8988T (cell line): Measurements from ENCODE around the gene SHISA8.
"Not testable (repeated sequence)": the region's sequence is repeated elsewhere in the genome, so short reads cannot be mapped to it uniquely, and the experiment has no call there.

Experiments
- DNase-seq: peaks from one replicate; pipeline ENCODE4 v3.0.0; 2011

Gene SHISA8

DNA sequence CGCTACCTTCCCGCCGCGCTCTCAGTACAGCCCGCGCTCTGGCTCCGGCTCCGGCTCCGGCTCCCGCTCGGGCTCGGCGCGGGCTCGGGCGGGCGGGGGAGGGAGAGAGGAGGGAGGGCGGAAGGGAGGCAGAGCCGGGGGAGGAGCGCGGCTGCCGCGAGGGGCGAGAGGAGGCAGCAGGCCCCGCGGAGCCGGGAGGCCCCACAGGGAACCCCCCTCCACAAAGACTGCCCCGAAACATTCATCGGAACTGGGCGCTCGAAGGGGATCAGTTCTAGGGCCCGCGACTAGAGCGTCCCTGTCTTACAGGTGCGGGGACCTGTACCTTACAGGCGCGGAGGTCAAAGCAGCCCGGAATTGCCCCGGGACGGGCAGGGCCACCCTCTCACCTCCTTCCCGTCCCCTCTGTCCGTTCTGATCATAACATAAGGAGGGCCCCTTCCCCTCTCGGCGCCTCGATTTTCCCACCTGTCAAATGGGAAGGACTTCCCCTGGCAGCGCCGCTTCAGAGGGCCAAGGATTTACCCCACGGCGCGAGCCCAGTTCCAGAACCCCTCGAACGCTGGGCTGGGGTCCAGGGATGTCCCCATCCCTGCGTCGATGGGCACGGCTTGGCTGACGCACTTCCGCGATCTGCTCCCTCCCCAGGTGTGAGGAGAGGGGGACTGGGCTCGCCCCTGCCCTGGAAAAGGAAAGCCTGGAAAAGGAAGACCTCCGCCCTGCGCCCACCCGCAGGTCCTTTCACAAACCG is at the start of gene SHISA8:
SHISA8 (minus strand) TSS at position 40 of the 751 bp plus-strand sequence. CDS start 407 bp downstream, outside the sequence.
- DNase-seq, result peak; percentile 70

DNA sequence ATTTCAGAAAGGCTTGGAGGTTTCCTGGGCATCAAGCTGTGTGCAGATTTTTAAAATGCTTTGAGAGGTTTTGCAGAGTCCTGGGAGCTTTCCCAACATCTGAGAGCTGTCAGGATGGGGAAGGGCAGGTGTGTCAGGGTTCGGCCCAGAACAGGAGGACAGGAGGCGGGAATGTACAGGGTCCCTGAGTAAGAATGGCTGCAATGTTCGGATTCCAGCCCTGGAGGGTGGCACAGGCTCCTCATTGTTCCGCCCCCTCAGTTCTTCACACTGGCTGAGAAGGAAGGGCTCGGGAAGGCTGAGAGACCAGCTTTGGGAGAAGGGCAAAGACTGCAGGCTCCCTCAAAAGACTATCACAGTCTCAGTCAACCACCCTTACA is 49.2 kb upstream of the SHISA8 start:
- DNase-seq, result no peak

DNA sequence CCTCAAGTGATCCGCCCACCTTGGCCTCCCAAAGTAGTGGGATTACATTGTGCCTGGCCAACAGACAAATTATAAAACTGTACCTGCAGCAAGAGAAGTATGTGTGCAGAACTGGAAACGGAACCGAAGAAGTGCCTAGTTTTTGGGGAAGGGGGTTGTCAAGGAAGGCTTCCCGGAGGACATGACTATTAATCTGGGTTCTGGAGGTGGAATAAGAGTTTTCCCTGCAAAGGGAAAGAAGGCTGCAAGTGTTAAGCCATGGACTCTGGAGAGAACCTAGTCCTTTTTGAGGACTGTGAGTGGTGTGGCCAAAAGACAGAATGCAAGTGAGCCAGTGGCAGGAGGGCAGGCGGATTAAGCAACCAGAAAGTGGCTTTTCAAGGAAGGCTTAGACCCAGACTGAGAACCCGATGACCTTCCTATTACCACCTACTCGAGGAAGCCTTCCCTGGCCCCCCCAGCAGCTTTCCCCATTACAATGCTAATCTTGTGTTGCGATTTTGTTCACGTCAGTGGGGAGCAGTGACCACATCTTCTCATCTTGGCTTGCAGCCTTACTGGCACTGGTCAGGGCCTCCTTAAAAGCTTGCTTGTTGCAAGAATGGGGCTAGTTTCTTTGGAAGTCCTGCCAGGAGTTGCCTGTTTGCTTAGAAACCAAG is 48.7 kb upstream of the SHISA8 start:
- DNase-seq, result no peak

DNA sequence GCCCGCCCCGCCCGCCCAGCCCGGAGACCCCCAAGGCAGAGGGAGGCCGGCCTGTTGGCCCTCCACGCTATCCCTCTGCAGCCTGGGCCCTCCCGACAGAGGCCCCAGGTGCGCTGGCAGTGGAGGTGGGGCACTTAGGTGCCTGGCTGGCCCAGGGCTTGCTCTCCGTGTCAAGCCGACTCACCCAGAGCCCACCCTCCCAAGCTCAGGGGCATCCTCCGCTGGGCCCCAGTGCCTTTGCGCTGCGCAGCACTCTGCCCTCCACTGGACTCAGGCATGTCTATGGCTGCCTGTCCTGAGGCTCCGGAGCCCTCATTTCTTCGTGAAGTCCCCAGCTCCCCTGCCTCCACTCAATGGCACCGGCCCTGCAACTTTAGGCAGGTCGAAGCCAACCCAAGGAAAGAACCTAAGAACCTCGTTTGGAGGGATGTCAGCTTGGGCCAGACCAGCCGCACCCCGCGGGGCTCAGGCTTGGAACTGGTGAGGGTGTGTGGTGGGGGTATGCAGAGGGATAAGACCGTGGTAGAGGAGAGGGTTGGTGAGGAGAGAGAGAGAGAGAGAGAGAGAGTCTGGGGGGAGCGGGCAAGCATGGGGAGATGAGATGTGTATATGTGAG is 43.2 kb upstream of the SHISA8 start:
- DNase-seq, result no peak

DNA sequence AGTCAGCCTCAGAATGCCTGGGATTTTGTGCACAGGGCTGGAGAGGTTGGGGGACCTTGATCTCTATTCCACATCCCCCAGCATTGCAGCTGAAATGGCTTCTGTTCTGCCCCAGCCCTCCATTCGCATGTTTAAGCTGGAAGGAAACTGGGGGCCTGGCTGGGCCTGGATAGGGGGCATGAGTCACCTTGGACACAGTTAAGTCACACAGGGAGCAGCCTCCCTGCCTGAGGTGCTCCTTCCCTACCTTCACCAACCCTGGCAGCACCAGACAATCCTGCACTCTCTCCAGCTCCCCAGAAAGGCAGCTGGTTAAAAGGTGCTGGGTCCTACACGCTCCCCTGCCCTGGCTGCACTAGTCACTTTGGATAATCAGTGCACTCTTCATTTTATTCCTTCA is 37.8 kb upstream of the SHISA8 start:
- no peak for DNase-seq

DNA sequence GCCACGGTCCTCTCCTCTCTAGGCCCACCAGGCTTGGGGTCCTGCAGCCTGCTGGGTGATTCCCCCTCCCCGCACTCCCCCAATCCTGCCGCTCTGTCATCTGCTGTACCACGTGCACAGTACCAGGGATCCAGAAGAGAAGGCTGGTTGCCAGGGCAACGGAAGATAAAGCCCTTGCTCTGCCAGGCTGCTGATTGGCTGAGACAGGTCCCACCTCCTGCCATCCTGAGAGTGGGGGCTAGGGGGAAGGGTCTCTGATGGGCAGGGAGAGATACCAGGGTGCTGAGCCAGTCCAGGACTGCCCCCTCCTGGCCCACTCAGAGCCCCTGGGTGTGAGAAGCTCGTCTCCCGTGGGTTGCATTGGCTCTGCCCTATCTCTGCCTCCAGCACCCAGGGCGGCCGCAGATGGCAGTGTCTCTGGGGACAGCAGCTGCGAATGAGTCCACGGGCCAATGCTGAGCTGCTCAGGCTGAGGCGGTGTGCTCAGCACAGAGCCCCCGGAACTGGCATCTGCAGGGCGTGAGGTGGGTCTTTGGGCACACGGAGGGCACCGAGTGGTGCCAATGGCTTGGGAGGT is 37.1 kb upstream of the SHISA8 start, which contains the start of gene SMIM45:
SMIM45 (plus strand) TSS at position 253 of the 577 bp plus-strand sequence.
- no peak for DNase-seq

DNA sequence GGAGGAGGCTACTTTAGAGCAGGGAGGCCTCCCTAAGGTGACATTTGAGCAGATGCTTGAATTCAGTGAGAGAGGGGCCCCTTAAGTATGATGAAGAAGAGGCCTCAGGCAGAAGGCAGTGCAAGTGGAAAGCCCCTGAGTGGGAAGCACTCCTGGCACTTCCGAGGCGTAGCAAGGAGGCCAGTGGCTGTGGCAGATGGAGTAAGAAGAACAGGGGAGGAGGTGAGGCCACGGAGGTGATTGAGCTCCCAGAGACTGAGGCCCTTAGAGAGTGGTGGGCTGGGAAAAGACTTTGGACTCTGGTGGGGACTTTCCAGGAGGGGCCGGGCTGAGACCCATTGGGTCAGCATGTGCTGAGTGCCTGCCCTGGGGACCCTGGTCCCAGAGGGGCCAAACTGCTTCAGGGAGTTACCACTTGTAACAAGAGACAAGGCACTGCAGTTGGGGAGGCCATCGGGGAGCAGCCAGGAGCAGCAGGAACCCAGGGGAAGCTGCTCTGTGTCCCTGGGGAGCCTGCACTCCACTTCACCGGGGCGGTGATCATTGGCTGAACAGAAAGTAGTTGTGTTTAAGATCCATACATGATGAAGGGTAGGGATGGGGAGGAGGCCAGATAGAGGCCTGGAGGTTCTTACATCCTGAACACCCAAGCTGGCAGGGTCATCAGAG is 34.6 kb upstream of the SHISA8 start:
- no peak for DNase-seq

DNA sequence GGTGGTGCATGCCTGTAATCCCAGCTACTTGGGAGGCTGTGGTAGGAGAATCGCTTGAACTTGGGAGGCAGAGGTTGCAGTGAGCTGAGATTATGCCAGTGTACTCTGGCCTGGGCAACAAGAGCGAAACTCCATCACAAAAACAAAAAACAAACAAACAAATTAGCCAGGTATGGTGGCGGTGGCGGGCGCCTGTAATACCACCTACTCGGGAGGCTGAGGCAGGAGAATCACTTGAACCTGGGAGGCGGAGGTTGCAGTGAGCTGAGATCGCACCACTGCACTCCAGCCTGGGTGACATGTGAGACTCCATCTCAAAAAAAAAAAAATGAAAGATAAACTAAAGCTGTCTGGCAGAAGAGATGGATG is 34.0 kb upstream of the SHISA8 start:
- DNase-seq, result not testable (repeated sequence)

DNA sequence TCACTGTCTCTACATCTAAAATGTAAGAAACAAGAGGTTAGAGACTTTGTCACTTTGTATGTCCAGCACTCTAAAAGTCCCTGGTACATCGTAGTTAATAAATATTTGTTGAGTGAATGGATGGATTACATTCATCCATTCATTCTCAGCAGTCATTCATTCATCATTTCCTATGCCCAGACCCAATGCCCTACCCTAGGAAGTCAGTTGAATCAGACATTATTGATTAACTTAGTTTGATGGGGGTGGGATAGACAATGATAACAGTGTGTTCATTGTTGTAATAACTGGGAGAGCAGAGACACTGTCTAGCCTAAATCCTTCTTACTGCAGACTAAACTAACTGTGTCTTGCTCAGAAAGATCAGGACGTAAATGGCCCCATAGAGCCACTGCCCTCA is 33.3 kb upstream of the SHISA8 start:
- no peak for DNase-seq

DNA sequence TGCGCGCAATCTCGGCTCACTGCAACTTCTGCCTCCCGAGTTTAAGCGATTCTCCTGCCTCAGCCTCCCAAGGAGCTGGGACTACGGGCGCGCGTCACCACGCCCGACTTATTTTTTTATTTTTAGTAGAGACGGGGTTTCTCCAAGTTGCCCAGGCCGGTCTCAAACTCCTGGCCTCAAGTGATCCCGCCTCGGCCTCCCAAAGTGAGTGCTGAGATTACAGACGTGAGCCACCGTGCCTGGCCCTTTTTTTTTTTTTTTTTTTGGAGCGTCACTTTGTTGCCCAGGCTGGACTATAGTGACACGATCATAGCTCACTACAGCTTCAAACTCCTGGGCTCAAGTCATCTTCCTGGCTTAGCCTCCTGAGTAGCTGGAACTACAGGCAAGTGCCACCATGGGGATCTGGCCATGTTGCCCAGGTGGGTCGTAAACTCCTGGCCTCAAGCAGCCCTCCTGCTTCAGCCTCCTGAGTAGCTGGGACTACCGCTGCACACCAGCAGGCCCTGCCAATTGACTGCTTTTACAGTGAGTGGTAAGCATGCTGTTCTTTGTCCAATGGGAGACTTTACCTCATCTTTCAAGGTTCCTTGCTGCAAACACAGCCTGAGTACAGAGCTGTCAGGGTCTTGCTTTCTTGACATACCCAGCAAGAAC is 32.7 kb upstream of the SHISA8 start:
- DNase-seq, result no peak

DNA sequence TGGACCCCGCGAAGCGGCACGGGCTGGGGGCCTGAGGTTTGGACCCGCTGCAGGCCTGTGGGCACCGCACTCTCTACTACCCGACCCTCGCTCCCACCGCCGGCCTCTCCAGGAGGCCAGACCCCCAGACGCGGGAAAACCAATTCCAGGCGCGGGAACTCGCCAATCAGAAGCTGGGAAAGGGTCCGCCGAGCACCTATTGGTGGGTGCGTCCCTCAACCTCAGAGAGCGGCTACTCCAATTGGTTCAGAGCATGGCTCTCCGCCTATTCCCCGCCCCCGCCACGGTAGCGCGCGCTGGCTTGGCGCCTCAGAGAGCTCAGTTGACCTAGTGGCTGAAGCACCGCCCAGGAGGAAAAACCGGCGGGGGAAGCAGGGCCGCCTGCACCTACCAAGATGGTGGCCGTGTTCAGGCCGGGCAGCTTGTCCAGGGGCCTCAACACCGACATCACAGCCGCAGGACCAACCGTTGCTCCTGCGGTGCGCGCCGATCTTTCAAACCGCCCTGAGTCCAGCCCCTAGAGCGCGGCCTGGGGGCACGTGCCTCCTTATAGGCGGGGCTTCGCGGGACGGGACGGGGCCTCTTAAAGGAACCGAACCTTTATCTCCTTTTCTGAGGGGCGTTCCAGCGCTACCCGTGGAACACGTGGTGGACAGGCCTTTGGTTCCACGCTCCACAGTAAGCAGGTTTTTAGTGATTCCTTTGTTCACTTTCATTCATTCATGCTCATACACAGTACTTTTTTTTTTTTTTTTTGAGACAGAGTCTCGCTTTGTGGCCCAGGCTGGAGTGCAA is 32.0 kb upstream of the SHISA8 start, which contains the start of gene CENPM:
CENPM (minus strand) TSS at position 524 of the 795 bp plus-strand sequence; CDS start at position 448, 76 bp downstream.
- peak; percentile 50 for DNase-seq

DNA sequence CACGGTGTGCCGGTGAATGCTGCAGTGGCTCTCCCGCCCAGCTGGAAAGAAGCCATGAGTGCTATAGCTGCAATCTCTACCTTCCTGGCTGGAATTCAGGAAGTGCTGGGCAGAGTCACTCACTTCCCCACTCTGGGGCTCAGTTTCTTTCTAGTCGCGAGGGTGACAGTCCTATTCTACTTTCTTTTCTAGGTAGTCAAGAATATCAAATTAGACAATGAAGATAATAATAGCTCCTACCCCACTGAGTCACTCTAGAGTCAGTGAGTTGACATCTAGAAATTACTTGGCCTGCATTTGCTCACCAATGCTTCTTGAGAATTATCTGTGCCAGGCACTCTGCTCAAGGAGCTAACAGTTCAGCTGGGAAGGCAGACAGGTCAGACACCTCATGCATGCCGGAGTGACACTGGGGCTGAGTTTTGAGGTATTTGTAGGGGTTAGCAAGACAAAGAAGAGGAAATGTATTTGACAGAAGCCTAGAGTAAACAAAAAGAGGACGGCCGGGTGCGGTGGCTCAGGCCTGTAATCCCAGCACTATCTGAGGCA is 28.9 kb upstream of the SHISA8 start:
- DNase-seq, result no peak

DNA sequence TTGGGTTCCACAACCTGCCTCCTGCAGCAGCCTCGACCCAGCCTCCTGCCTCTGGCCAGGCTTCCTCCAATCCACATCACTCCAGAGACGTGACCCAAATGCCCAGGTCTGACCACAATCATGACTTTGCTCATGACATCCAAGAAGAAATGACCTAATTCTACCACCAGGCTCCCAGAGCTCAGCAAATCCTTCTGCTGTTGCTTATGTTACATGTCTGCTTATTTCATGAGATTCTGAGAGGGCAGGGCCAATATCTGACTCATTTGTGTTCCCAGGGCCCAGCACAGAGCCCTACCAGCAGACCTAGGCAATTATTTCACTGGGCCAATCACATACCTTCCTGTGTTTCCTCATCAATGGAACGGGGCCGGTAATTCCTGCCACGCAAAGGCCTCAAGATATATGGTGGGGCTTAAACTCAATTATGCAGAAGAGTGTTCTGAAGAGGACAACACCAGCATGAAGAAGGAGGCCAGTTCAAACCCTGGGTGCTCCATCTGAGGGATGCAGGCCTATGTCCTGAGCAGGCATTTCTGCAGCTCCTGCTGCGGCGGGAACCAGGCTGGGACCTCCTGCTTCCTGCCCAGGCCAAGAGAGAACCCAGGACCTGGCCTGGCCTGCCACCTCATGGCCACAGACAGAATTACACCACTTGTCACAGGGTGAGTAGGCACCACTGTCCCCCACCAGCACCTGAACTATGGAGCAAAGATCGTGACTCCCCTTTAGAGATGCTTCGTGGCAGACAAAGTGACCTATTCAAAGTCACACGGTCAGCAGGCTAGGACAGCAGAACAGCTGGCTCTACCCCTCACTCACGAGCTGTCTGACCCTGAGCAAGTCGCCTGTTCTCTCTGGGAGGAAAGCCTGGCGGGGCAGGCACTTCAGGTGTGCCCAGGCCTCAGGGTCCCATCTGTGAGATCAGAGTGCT is 26.2 kb upstream of the SHISA8 start:
- no peak for DNase-seq

DNA sequence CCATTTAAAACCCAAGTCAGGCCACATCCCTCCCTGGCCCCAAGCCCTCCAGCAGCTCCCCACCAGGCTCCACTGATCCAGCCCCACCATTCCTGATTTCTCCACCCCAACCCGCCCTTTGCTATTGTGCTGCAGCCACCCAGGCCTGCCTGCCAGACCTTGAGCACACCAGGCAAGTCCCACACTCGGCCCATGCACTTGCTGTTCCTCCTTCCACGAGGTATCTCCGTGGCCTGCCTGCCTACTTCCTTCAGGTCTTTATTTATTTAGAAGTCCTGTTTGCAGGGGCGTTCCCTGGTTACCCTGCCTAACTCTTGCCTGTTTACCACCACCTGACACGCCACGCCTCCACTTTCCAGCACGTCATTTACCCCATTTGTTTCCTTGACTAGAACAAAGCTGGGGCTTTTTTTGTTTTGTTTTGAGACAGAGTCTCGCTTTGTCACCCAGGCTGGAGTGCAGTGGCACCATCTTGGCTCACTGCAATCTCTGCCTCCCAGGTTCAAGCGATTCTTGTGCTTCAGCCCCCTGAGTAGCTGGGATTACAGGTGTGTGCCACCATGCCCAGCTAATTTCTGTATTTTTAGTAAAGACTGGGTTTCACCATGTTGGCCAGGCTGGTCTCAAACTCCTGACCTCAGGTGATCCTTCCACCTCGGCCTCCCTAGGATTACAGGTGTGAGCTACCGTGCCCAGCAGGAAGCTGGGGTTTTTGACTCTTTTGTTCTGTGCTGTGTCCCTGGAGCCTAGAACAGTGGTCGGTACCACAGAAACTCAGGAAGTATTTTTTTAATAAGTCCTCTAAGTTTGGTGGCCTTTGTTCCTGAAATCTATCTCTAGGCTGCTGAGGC is 25.3 kb upstream of the SHISA8 start:
- DNase-seq, result no peak

DNA sequence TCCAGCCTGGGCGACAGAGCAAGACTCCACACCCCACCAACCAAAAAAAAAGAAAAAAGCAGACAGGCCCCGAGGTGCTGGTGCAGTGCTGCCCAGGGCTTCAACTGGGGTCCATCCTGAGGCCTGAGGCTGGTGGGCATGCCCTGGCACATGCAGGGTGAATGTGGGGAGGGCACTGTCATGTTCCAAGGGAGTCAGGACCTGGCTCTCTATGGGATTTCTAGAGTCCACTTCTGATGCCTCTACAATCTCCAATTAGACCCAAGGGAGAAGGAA is 22.0 kb upstream of the SHISA8 start:
- DNase-seq, result no peak

DNA sequence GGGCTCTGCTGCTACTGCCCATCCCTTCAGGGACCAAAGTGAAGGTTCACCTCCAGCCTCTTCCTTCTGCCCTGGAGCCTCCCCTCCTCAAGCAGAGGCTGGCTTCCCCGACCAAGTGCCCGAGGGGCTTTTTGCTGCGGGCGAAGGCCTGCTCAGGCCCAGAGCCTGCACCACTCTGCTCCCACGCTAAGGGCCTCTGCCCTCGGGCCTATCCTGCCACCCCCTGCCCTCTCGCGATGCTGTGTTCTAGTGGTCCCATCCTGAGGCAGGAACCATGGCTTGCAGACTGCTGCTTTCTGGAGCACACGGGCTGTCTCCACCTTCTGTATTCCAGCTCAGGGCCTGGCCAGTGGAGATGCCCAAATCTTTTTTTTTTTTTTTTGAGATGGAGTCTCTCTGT is 20.6 kb upstream of the SHISA8 start:
- no peak for DNase-seq

DNA sequence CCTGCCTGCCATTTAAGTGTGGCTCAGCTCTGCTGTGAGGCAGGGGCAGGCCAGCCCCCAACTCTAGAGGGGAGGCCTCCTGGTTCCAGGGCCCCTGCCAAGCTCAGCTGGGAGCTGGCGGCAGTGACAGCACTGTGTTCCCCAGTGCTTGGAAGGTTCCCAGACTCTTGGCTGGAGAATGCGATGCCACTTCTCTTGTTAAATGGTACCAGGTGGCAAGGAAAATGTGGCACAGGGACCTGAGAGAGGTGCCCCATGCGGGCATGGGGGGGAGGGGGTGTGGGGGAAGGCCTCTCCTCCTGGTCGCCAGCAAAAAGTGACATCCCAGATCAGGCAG is 20.1 kb upstream of the SHISA8 start:
- DNase-seq, result no peak

DNA sequence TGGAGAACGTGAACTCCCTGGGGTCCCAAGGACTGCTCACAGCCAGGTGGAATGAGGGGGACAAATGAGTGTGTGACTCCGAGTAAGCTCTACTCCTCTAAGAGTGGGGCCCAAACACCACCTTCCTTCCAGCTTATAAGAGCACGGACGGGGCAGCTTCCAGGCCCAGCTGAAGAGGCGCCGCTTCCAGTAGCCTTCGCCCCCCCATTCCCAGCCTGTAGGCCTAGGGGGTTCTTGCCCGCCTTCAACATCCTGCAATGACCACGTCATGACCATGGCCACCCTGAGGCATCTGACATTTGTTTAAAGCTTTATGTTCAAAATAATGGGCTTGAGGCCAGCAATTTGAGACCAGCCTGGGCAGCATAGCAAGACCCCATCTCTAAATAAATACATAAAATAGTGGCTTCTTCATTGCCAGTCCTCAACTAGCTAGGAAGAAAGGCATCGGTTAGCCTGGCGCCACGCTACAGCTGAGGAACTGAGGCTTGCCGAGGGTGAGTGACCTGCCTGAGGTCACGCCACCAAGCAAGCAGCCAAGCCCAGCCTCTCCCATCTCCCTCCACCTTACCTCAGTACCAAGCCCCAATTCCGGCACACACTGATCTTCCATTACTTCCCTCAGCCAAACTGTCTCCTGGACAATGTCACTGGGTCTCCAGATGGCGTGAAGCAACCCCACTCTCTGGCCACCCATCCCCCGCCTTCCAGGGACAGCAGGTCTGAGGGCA is 19.6 kb upstream of the SHISA8 start:
- no peak for DNase-seq
